Right lobe of liver (tissue), 4 donors: Measurements from ENCODE around the gene PCNX3.

Source experiments
- POLR2A ChIP-seq: fragments of 450-650 bp; IDR thresholded peaks from one replicate; pipeline ENCODE4 v1.6.1; 2017; ENCODE audit warnings: antibody characterized with exemption, mild to moderate bottlenecking
- TF ChIP-seq, protein P1 (sequence below), 4 donors: fragments of 200-600 bp in 3 of 4; fragments of 450-650 bp in 1 of 4; IDR thresholded peaks; one replicate each; pipeline versions ENCODE4 v1.5.1 to v1.8.0; 2016 to 2022; ENCODE audit warnings: antibody characterized with exemption in 4 of 4, mild to moderate bottlenecking in 2 of 4
- donor health status: DM: no; HTN: no; CAD: no.
- donor health status: DM: no; HTN: no; CAD: no.
- donor health status: DM: no; HTN: yes; CAD: no.

DNA sequence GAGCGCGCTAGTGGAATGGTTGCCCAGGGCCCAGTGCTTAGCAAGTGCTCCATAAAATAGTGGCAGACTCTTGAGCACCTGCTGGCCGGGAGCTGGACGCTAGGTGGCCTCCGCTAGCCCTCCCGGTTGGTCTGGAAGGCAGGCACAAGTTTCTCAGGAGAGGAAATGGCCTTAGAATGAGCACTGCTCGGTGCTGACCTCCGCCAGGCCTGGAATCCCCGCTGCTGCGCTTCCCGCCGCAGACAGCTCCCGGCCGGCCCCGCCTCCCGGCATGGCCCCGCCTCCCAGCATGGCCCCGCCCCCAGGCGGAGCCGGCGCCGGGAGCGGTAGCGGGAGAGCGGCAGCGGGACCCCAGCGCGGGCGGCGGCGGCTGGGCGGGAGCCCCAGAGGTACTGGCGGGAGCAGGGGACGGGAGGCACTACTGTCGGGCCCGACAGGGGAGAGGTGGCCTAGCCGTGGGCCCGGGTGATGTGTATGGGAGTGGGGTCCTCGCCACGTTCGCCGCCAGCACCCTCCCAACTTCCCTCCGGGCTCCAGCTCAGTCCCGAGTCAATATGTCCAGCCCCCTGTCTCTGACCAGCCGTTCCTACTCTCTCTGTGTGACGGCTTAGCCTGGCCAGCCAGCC is 22.3 kb downstream of the PCNX3 start, which contains the start of gene SIPA1:
- TF ChIP-seq, protein P1, sequence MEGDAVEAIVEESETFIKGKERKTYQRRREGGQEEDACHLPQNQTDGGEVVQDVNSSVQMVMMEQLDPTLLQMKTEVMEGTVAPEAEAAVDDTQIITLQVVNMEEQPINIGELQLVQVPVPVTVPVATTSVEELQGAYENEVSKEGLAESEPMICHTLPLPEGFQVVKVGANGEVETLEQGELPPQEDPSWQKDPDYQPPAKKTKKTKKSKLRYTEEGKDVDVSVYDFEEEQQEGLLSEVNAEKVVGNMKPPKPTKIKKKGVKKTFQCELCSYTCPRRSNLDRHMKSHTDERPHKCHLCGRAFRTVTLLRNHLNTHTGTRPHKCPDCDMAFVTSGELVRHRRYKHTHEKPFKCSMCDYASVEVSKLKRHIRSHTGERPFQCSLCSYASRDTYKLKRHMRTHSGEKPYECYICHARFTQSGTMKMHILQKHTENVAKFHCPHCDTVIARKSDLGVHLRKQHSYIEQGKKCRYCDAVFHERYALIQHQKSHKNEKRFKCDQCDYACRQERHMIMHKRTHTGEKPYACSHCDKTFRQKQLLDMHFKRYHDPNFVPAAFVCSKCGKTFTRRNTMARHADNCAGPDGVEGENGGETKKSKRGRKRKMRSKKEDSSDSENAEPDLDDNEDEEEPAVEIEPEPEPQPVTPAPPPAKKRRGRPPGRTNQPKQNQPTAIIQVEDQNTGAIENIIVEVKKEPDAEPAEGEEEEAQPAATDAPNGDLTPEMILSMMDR (IDR thresholded peaks at IDR 0.05): peak; percentile 30 to 37 (median 34)
- peak; percentile 79 for TF ChIP-seq POLR2A
